Endodermal cell (in vitro differentiated cells): ENCODE measurements around the gene AMD1. TPM values are rescaled to one million over a fixed set of nuclear protein-coding genes. Genes with fewer than 3 reads are reported as not detected.
A peak's percentile ranks its signal among the peaks of the same experiment; 100 is the strongest.

Experiments used
- DNase-seq: peaks from one replicate; pipeline ENCODE4 v3.0.0-alpha.2; 2017
- H3K27ac ChIP-seq: 2 replicates; pipeline ENCODE4 v1.5.1; 2013; ENCODE audit warnings: mild to moderate bottlenecking, low read depth, low read length, moderate library complexity
- H3K27me3 ChIP-seq: 2 replicates; pipeline ENCODE4 v1.6.1; 2013; ENCODE audit warnings: mild to moderate bottlenecking, low read length, moderate library complexity; ENCODE audit not compliant: insufficient read depth, control insufficient read depth, poor library complexity, severe bottlenecking
- H3K36me3 ChIP-seq: 2 replicates; pipeline ENCODE4 v1.7.0; 2013; ENCODE audit warnings: mild to moderate bottlenecking, low read length, moderate library complexity; ENCODE audit not compliant: control insufficient read depth, insufficient read depth
- H3K4me1 ChIP-seq: one replicate; pipeline ENCODE4 v1.7.0; 2013; ENCODE audit warnings: low read length; ENCODE audit not compliant: control insufficient read depth, insufficient read depth
- H3K4me3 ChIP-seq: 2 replicates; pipeline ENCODE4 v1.5.1; 2013; ENCODE audit warnings: mild to moderate bottlenecking, low read length, moderate library complexity
- H3K9ac ChIP-seq: 2 replicates; pipeline ENCODE4 v1.6.1; 2013; ENCODE audit warnings: mild to moderate bottlenecking, low read length, moderate library complexity; ENCODE audit not compliant: poor library complexity, severe bottlenecking; ENCODE audit errors: extremely low read depth
- H3K9me3 ChIP-seq: 2 replicates; pipeline ENCODE4 v1.6.1; 2013; ENCODE audit warnings: mild to moderate bottlenecking, low read length, moderate library complexity; ENCODE audit not compliant: control insufficient read depth
- H3K27ac Mint-ChIP-seq: 2 replicates; pipeline ENCODE4 v1.8.0; 2020; ENCODE audit warnings: mixed read lengths
- H3K27me3 Mint-ChIP-seq: 2 replicates; pipeline ENCODE4 v1.8.0; 2021; ENCODE audit warnings: mild to moderate bottlenecking, mixed read lengths; ENCODE audit not compliant: insufficient read depth
- H3K36me3 Mint-ChIP-seq: 2 replicates; pipeline ENCODE4 v1.8.0; 2020; ENCODE audit warnings: low read depth, mixed read lengths
- H3K4me1 Mint-ChIP-seq: 2 replicates; pipeline ENCODE4 v1.8.0; 2020; ENCODE audit warnings: mixed read lengths
- H3K4me3 Mint-ChIP-seq: 2 replicates; pipeline ENCODE4 v1.8.0; 2020; ENCODE audit warnings: mild to moderate bottlenecking, moderate library complexity, mixed read lengths
- H3K9me3 Mint-ChIP-seq: 2 replicates; pipeline ENCODE4 v1.8.0; 2020; ENCODE audit warnings: mild to moderate bottlenecking, mixed read lengths
- CTCF ChIP-seq: fragments of 200-600 bp; sonication (generic); conservative IDR thresholded peaks from 2 replicates; pipeline ENCODE4 v1.5.0; 2021; ENCODE audit warnings: antibody characterized with exemption, mild to moderate bottlenecking
- WGBS, 2 experiments: methylation state at CpG; one replicate each; pipeline versions ENCODE4 v1.1.5 to v1.1.7; 2013; ENCODE audit warnings: missing lambda C conversion rate in 2 of 2, mixed read lengths in 1 of 2; ENCODE audit not compliant: insufficient coverage in 1 of 2, insufficient read length in 1 of 2; 5-methylcytosine and 5-hydroxymethylcytosine counted together
- total RNA-seq, 2 donors: library from RNA; stranded (reverse); fragmentation: NEBNext Ultra II Directional in 1 of 2; extraction: Animal tissue kit (Norgen Biotek cat#: 25700) in 1 of 2; gene quantifications; 2 replicates in 1 of 2; 3 replicates in 1 of 2; pipeline ENCODE4 v1.2.1, GENCODE V29; 2021

The AMD1 gene
- total RNA-seq, 2 donors from 2014 or later, result 71.8 to 87.0 TPM

GRCh38 chr6:110880651-110881050 lies 6.1 kb downstream of the AMD1 start:
- Mint-ChIP-seq H3K4me3 (no peak overlapping the region), H3K9me3 (no peaks in the 10 kb centered on the region), H3K4me1 (peaks cover 38% of the 10 kb centered on the region), H3K27me3 (no peaks in the 10 kb centered on the region), H3K27ac (no peak overlapping the region), H3K36me3 (peaks cover 26% of the 10 kb centered on the region)
- H3K9me3 ChIP-seq, result no peaks in the 10 kb centered on the region
- no peaks in the 10 kb centered on the region for H3K4me1 ChIP-seq
- WGBS, 2 experiments, result 86 to 97% methylated on average over 6 to 9 of the region's 9 CpGs
- H3K27ac ChIP-seq, result no peak overlapping the region
- peak overlapping the region; percentile 94 for H3K4me3 ChIP-seq
- peaks cover 16% of the 10 kb centered on the region for H3K36me3 ChIP-seq
- no peak overlapping the region for H3K9ac ChIP-seq
- TF ChIP-seq CTCF, result no peak
- no peak for DNase-seq
- no peaks in the 10 kb centered on the region for H3K27me3 ChIP-seq

GRCh38 chr6:110881546-110882273 lies 7.1 kb downstream of the AMD1 start:
- Mint-ChIP-seq H3K27me3 (no peaks in the 10 kb centered on the region), H3K4me3 (no peak overlapping the region), H3K27ac (no peak overlapping the region), H3K4me1 (peaks cover 38% of the 10 kb centered on the region), H3K36me3 (peaks cover 31% of the 10 kb centered on the region), H3K9me3 (no peaks in the 10 kb centered on the region)
- 93 to 95% methylated on average over 5 to 9 of the region's 9 CpGs for WGBS, 2 experiments
- DNase-seq, result no peak
- TF ChIP-seq CTCF, result no peak
- H3K27me3 ChIP-seq, result no peaks in the 10 kb centered on the region
- H3K9ac ChIP-seq, result no peak overlapping the region
- H3K4me3 ChIP-seq, result no peak overlapping the region
- H3K4me1 ChIP-seq, result no peaks in the 10 kb centered on the region
- H3K9me3 ChIP-seq, result no peaks in the 10 kb centered on the region
- no peak overlapping the region for H3K27ac ChIP-seq
- peaks cover 20% of the 10 kb centered on the region for H3K36me3 ChIP-seq

- TF ChIP-seq CTCF, result no peak
- Mint-ChIP-seq H3K4me3 (no peak overlapping the region), H3K27ac (no peak overlapping the region)
These were observed 7.7 kb downstream of the AMD1 start for GRCh38 chr6:110882274-110882619.

More at GRCh38 chr6:110882274-110882619, 7.7 kb downstream of the AMD1 start:
- no peak overlapping the region for H3K9ac ChIP-seq
- H3K4me1 ChIP-seq, result no peaks in the 10 kb centered on the region
- H3K27me3 ChIP-seq, result no peaks in the 10 kb centered on the region
- WGBS, 2 experiments, result 88 to 100% methylated on average over 1 of the region's 1 CpG
- Mint-ChIP-seq H3K9me3 (no peaks in the 10 kb centered on the region), H3K36me3 (peaks cover 32% of the 10 kb centered on the region), H3K27me3 (no peaks in the 10 kb centered on the region), H3K4me1 (peaks cover 33% of the 10 kb centered on the region)
- no peak for DNase-seq
- H3K27ac ChIP-seq, result no peak overlapping the region
- peaks cover 26% of the 10 kb centered on the region for H3K36me3 ChIP-seq
- no peaks in the 10 kb centered on the region for H3K9me3 ChIP-seq
- no peak overlapping the region for H3K4me3 ChIP-seq
